Smooth muscle cell (in vitro differentiated cells): ENCODE results near the gene SYNE1. TPM values are rescaled to one million over a fixed set of nuclear protein-coding genes. Genes with fewer than 3 reads are reported as not detected.

Experiments
- DNase-seq: peaks from one replicate; lab custom pipeline; 2025; ENCODE audit not compliant: unreplicated experiment; lab: John Stamatoyannopoulos, UW
- H2AFZ ChIP-seq: fragments of 200-600 bp; sonication (generic); 2 replicates; pipeline ENCODE4 v1.6.0; 2016; ENCODE audit warnings: antibody characterized with exemption, low read depth, mild to moderate bottlenecking
- H3F3A ChIP-seq: fragments of 200-600 bp; sonication (generic); 2 replicates; pipeline ENCODE4 v1.6.0; 2017; ENCODE audit warnings: antibody characterized with exemption, low read depth
- H3K27ac ChIP-seq: fragments of 200-600 bp; sonication (generic); 2 replicates; pipeline ENCODE4 v1.5.1; 2016; ENCODE audit warnings: low read depth, mild to moderate bottlenecking
- H3K27me3 ChIP-seq: fragments of 200-600 bp; sonication (generic); 2 replicates; pipeline ENCODE4 v1.6.1; 2016; ENCODE audit warnings: low read depth, mild to moderate bottlenecking
- H3K36me3 ChIP-seq: fragments of 200-600 bp; sonication (generic); 2 replicates; pipeline ENCODE4 v1.5.1; 2016; ENCODE audit warnings: low read depth
- H3K4me1 ChIP-seq: fragments of 200-600 bp; sonication (generic); 2 replicates; pipeline ENCODE4 v1.5.1; 2016; ENCODE audit warnings: low read depth
- H3K4me2 ChIP-seq: fragments of 200-600 bp; sonication (generic); 2 replicates; pipeline ENCODE4 v1.6.0; 2016; ENCODE audit warnings: mild to moderate bottlenecking
- H3K4me3 ChIP-seq: fragments of 200-600 bp; sonication (generic); 2 replicates; pipeline ENCODE4 v1.5.1; 2016; ENCODE audit warnings: mild to moderate bottlenecking
- H3K79me2 ChIP-seq: fragments of 200-600 bp; sonication (generic); 2 replicates; pipeline ENCODE4 v1.6.0; 2016; ENCODE audit warnings: low read depth, mild to moderate bottlenecking
- H3K9ac ChIP-seq: fragments of 200-600 bp; sonication (generic); 2 replicates; pipeline ENCODE4 v1.6.0; 2016; ENCODE audit warnings: low read depth
- H3K9me3 ChIP-seq: fragments of 200-600 bp; sonication (generic); replicated peaks from 2 replicates; pipeline ENCODE4 v1.5.1; 2016; ENCODE audit warnings: low read depth
- H4K20me1 ChIP-seq: fragments of 200-600 bp; sonication (generic); 2 replicates; pipeline ENCODE4 v1.6.0; 2016; ENCODE audit warnings: low read depth
- CTCF ChIP-seq: fragments of 200-600 bp; sonication (generic); IDR thresholded peaks from 2 replicates; pipeline ENCODE4 v1.5.1; 2017; ENCODE audit warnings: borderline replicate concordance, mild to moderate bottlenecking, antibody characterized with exemption; ENCODE audit not compliant: insufficient read depth, poor library complexity, severe bottlenecking
- WGBS: methylation state at CpG from one replicate; pipeline ENCODE4 v1.1.7; 2016; ENCODE audit warnings: low lambda C conversion rate; 5-methylcytosine and 5-hydroxymethylcytosine counted together
- polyA plus RNA-seq: library from polyadenylated mRNA; unstranded; fragments of >200 nt; fragmentation: Nextera tagmentation; extraction: Ambion mirVana; gene quantifications from 2 replicates; pipeline ENCODE4 v1.2.1, GENCODE V29; 2016
- total RNA-seq: library from RNA; depleted of rRNA; stranded (reverse); fragments of >200 nt; gene quantifications from 2 replicates; pipeline ENCODE4 v1.2.3, GENCODE V29; 2014

Gene SYNE1
- total and polyA plus RNA-seq, 2 experiments from 2014 or later = 18.2 to 56.2 TPM

GRCh38 chr6:152605941-152606340 is 31.2 kb downstream of the SYNE1 start:
- Histone ChIP-seq H3K9me3 (no peaks in the 10 kb centered on the region), H3K4me2 (no peak overlapping the region), H3K9ac (no peak overlapping the region), H2AFZ (no peak overlapping the region), H3K4me3 (no peak overlapping the region), H4K20me1 (no peaks in the 10 kb centered on the region), H3K27me3 (no peaks in the 10 kb centered on the region), H3K36me3 (no peaks in the 10 kb centered on the region), H3K27ac (no peak overlapping the region), H3F3A (no peaks in the 10 kb centered on the region), H3K79me2 (no peaks in the 10 kb centered on the region), H3K4me1 (no peaks in the 10 kb centered on the region)
- no peak for DNase-seq
- 93% methylated on average over 2 of the region's 2 CpGs for WGBS
- TF ChIP-seq CTCF = no peak

- no peaks in the 10 kb centered on the region for H3K79me2 ChIP-seq
- H3K4me2 ChIP-seq = no peak overlapping the region
- no peaks in the 10 kb centered on the region for H3F3A ChIP-seq
- H2AFZ ChIP-seq = no peak overlapping the region
- H3K27ac ChIP-seq = no peak overlapping the region
- no peaks in the 10 kb centered on the region for H3K27me3 ChIP-seq
- H3K36me3 ChIP-seq = no peaks in the 10 kb centered on the region
- no peaks in the 10 kb centered on the region for H4K20me1 ChIP-seq
- WGBS = 83% methylated on average over 1 of the region's 1 CpG
- TF ChIP-seq CTCF = no peak
- no peak overlapping the region for H3K9ac ChIP-seq
- no peak overlapping the region for H3K4me3 ChIP-seq
- H3K4me1 ChIP-seq = no peaks in the 10 kb centered on the region
- no peaks in the 10 kb centered on the region for H3K9me3 ChIP-seq
- no peak for DNase-seq
Observed at GRCh38 chr6:152605342-152605741, 31.8 kb downstream of the SYNE1 start.

- TF ChIP-seq CTCF = no peak
- H3K4me1 ChIP-seq = no peaks in the 10 kb centered on the region
- H3K9ac ChIP-seq = no peak overlapping the region
- H3F3A ChIP-seq = no peaks in the 10 kb centered on the region
- no peaks in the 10 kb centered on the region for H4K20me1 ChIP-seq
- H2AFZ ChIP-seq = no peak overlapping the region
- H3K27me3 ChIP-seq = no peaks in the 10 kb centered on the region
- no peak overlapping the region for H3K27ac ChIP-seq
- no peak overlapping the region for H3K4me3 ChIP-seq
- no peak overlapping the region for H3K4me2 ChIP-seq
- H3K9me3 ChIP-seq = no peaks in the 10 kb centered on the region
- no peak for DNase-seq
- H3K36me3 ChIP-seq = no peaks in the 10 kb centered on the region
- H3K79me2 ChIP-seq = no peaks in the 10 kb centered on the region
Observed at GRCh38 chr6:152603911-152604310, 33.3 kb downstream of the SYNE1 start.

GRCh38 chr6:152600022-152600421 is 37.1 kb downstream of the SYNE1 start:
- Histone ChIP-seq H3K79me2 (no peaks in the 10 kb centered on the region), H3K4me1 (no peaks in the 10 kb centered on the region), H3F3A (no peaks in the 10 kb centered on the region), H3K36me3 (no peaks in the 10 kb centered on the region), H2AFZ (no peak overlapping the region), H3K27me3 (no peaks in the 10 kb centered on the region), H4K20me1 (no peaks in the 10 kb centered on the region), H3K9ac (no peak overlapping the region), H3K27ac (no peak overlapping the region), H3K4me2 (no peak overlapping the region), H3K9me3 (no peaks in the 10 kb centered on the region), H3K4me3 (no peak overlapping the region)
- no peak for TF ChIP-seq CTCF
- WGBS = 89% methylated on average over 5 of the region's 5 CpGs
- DNase-seq = no peak
